GM18505 (cell line): ENCODE measurements around the gene HECTD1.
"Not testable (repeated sequence)": the region's sequence is repeated elsewhere in the genome, so short reads cannot be mapped to it uniquely, and the experiment has no call there.

Experiments
- ATAC-seq: cut with Tn5 transposase; IDR thresholded peaks from one replicate; pipeline ENCODE4 v1.9.1; 2021; ENCODE audit not compliant: unreplicated experiment
- POLR2A ChIP-seq: IDR thresholded peaks from 4 replicates; pipeline ENCODE4 v1.6.1; 2011; ENCODE audit warnings: borderline replicate concordance; ENCODE audit not compliant: insufficient read depth, insufficient read length; ENCODE audit errors: extremely low read depth

The HECTD1 gene

GRCh38 chr14:31194661-31195060 lies 12.9 kb downstream of the HECTD1 start:
- no peak for ATAC-seq
- TF ChIP-seq POLR2A: no peak

DNA sequence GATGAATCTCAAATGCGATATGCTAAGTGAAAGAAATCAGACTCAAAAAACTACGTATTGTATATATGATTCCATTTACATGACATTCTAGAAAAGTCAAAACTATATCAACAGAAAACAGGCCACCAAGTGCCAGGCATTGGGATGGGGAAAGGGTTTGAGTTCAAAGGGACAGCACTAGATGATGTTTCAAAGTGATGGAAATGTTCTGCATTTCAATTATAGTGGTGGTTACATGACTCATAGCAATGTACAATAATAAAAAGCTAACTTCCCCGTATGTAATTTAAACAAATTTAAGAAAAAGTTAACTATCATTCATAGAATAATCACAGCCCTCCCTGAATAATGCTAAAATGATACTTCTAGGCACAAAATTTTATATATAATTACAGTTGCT lies 13.5 kb downstream of the HECTD1 start:
- TF ChIP-seq POLR2A: no peak
- no peak for ATAC-seq

GRCh38 chr14:31192544-31192943 lies 15.0 kb downstream of the HECTD1 start:
- not testable (repeated sequence) for ATAC-seq

DNA sequence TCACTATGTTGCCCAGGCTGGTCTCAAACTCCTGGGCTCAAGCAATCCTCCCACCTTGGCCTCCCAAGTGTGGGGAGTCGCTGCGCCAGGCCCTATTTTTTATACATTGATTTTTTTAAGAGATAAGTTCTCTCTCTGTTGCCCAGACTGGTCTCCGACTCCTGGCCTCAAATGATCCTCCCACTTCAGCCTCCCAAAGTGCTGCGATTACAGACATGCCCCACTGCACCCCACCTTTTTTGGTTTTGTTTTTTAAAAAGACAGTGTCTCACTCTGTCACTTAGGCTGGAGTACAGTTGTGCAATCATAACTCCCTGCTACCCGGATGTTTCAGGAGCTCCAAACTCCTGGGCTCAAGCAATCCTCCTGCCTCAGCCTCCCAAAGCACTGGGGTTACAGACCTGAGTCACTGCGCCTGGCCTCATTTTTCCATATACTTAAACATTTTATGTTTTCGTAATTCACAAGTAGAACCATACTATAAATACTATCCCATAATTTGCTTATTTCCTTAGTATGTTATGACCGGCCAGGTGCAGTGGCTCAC lies 16.8 kb downstream of the HECTD1 start:
- no peak for ATAC-seq
- TF ChIP-seq POLR2A: no peak

DNA sequence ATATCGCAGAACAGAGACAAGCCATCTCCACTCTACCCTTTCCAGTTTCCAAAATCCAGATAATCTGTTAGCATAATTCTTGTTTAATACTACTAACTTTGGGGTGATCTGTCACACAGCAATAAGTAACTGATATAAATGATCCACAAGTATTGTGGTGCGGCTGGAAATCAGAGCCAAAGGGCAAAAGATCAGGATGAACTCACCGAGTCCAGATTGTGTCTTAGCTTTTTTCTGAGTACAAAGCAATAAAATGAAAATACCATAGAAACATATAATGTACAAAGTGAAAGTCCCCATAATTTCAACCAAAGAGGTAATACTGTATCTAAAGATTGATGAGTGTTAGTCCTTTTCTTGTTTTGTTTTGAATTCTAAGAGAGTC lies 17.4 kb downstream of the HECTD1 start:
- no peak for TF ChIP-seq POLR2A
- ATAC-seq: no peak

GRCh38 chr14:31189346-31190218 lies 18.0 kb downstream of the HECTD1 start:
- TF ChIP-seq POLR2A: no peak

DNA sequence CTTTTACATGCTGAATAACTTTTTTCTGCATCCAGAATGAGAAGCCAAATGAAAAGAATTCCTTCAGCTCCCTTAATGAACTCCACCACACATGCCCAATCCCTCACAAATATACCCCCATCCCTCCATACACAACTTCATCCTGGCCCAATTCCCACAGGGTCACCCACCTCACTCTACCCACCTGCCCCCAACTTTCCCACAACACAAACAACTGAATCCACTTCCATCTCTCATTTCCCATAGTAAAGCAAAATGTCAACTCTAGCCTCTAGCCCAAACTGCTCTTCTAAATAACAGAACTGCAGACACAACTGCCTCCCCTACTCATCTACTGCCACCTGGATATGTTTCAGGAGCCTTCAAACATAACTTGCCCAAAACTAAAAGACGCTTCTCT lies 18.8 kb downstream of the HECTD1 start:
- ATAC-seq: no peak
- TF ChIP-seq POLR2A: no peak

More at GRCh38 chr14:31189346-31190218, 18.0 kb downstream of the HECTD1 start:
- ATAC-seq: no peak

DNA sequence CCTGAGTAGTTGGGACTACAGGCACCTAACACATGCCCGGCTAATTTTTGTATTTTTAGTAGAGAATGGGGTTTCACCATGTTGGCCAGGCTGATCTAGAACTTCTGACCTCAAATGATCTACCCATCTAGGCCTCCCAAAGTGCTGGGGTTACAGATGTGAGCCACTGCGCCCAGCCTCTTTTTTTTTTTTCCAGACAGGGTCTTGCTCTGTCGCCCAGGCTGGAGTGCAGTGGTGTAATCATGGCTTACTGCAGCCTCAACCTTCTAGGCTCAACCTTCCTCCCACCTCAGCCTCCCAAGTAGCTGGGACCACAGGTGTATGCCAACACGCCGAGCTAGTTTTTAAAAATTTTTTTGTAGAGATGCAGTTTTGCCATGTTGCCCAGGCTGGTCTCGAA lies 25.6 kb downstream of the HECTD1 start:
- not testable (repeated sequence) for ATAC-seq

DNA sequence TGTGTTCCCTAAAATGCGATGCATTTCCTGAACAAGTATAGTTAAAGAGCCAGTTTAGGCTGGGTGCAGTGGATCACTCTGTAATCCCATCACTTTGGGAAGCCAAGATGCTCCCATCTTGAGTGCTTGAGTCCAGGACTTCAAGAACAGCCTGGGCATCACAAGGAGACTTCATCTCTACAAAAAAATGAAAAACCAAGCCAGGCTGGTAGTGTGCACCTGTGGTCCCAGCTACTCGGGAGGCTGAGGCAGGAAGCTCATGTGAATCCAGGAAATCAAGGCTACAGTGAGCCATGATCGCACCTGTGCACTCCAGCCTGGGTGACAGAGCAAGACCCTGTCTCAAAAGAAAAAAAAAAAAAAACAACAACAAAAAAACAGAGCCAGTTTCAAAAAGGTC lies 26.3 kb downstream of the HECTD1 start:
- TF ChIP-seq POLR2A: no peak
- ATAC-seq: no peak

DNA sequence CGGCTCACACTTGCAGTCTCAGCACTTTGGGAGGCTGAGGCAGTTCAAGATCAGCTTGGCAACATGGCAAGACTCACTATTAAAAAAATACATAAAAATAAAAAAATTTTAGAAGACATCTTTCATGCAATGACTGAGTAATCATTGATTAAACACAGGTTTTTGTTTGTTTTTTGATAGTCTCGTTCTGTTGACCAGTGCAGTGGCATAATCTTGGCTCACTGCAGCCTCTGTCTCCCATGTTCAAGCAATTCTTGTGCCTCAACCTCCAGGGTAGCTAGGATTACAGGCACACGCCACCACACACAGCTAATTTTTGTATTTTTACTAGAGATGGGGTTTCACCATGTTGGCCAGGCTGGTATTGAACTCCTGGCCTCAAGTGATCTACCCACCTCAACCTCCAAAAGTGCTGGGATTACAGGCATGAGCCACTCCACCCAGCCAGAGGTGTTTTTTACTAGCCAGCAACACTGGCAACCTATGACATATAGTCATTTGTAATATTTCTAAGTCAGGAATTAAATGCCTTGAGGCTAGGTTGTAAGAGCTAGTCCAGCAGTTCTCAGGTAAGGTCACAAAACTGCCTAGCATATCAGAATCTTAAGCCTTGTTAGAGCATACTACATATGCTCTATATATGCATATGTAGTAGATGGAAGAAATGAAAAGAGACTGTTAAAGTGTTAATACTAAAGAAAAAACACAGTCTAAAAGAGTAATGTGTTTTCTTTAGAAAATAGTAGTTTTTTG lies 27.1 kb downstream of the HECTD1 start:
- ATAC-seq: no peak
- no peak for TF ChIP-seq POLR2A

DNA sequence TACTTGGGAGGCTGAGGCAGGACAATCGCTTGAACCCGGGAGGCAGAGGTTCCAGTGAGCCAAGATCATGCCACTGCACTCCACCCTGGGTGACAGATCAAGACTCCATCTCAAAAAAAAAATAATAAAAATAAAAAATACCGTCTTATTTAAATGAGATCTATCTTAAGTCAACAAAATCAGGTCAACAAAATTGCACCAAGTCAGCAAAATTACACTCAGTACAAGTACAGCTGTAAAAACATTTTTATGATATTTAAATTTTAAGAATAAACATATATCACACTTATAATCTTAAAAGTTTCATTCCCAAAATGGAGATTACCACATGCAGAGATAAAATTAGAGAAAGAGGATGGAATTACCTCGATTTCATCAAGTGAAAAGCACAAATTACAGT lies 33.2 kb downstream of the HECTD1 start:
- no peak for TF ChIP-seq POLR2A
- ATAC-seq: no peak

GRCh38 chr14:31173120-31173837 lies 34.3 kb downstream of the HECTD1 start:
- ATAC-seq: no peak

GRCh38 chr14:31172084-31172483 lies 35.5 kb downstream of the HECTD1 start:
- no peak for TF ChIP-seq POLR2A
- ATAC-seq: no peak

More at GRCh38 chr14:31173120-31173837, 34.3 kb downstream of the HECTD1 start:
- TF ChIP-seq POLR2A: no peak
